MM.1S (cell line): ENCODE data around the gene SH3RF3.

Experiments
- CTCF ChIP-seq: fragments of 300-600 bp; sonication (generic); IDR thresholded peaks from 2 replicates; pipeline ENCODE4 v1.5.1; 2016; ENCODE audit warnings: antibody characterized with exemption, low read length, mixed read lengths
- EZH2phosphoT487 ChIP-seq: fragments of 300-600 bp; sonication (generic); IDR thresholded peaks from 2 replicates; pipeline ENCODE4 v1.6.1; 2018; ENCODE audit warnings: antibody characterized with exemption, low read length

DNA sequence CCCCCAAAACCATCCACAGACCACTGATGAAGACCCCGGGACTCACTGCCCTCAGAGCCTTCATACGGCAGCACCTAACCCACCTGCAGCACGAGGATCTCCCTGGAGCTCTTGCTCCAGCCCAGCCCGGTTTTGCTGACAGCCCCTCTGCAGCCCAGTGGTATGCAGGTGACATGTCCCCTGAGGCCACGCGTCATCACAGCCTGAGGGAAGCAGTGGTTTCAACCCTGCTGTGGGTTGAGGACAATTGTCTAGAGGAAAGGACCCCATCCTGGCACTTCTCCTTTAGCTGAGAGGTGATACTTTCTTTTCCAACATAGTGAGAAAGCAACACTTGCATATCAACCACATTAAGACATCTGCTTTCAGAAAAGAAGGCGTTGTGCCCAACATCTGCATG is 350.8 kb downstream of the SH3RF3 start:
- TF ChIP-seq CTCF, result no peak
- no peak for TF ChIP-seq EZH2phosphoT487
